ENCODE results near the gene SFTPA1. TPM values are rescaled to one million over a fixed set of nuclear protein-coding genes. Genes with fewer than 3 reads are reported as not detected.

The SFTPA1 gene
- not detected in 2 replicates for total RNA-seq (2014; rRNA removed; shearing (Covaris generic))

GRCh38 chr10:79610601-79611191 is at the start of gene SFTPA1:
TSS of gene SFTPA1 (plus strand) at chr10:79610939. CDS start at chr10:79611826, 887 bp downstream.

Other genes starting within 250 kb of the SFTPA1 start
- gene ZCCHC24, start 165.3 kb upstream of the SFTPA1 start, total RNA-seq (2014; rRNA removed; shearing (Covaris generic)): 25.8 and 29.0 TPM in 2 replicates
- 0.40 and 1.0 TPM in 2 replicates for gene EIF5AL1, start 98.4 kb upstream of the SFTPA1 start, total RNA-seq (2014; rRNA removed; shearing (Covaris generic))
- gene SFTPA2, start 50.5 kb upstream of the SFTPA1 start, total RNA-seq (2014; rRNA removed; shearing (Covaris generic)): not detected in 2 replicates
- 0.42 and 0.91 TPM in 2 replicates for gene NUTM2B, start 92.3 kb downstream of the SFTPA1 start, total RNA-seq (2014; rRNA removed; shearing (Covaris generic))
- not detected in 2 replicates for gene NUTM2E, start 215.8 kb downstream of the SFTPA1 start, total RNA-seq (2014; rRNA removed; shearing (Covaris generic))

Measured in A375 (cell line).